Adrenal gland (tissue), 5 donors: ENCODE data around the gene CHMP5.

ENCODE experiments used
- POLR2A ChIP-seq, 2 donors: fragments of 450-650 bp; IDR thresholded peaks; one replicate each; pipeline ENCODE4 v1.6.1; 2017; ENCODE audit warnings: antibody characterized with exemption in 2 of 2, mild to moderate bottlenecking in 2 of 2, moderate library complexity in 1 of 2
- TF ChIP-seq, protein P1 (sequence below), 6 experiments: fragments of 450-650 bp in 4 of 6; fragments of 200-600 bp in 2 of 6; sonication (generic) in 1 of 6; IDR thresholded peaks; 1 replicate in 5 of 6; 2 replicates in 1 of 6; pipeline versions ENCODE4 v1.5.1 to v1.8.0; 2016 to 2021; ENCODE audit warnings: antibody characterized with exemption in 6 of 6, mild to moderate bottlenecking in 2 of 6, moderate library complexity in 1 of 6
- donor health status: DM: no; HTN: no; CAD: no.

DNA sequence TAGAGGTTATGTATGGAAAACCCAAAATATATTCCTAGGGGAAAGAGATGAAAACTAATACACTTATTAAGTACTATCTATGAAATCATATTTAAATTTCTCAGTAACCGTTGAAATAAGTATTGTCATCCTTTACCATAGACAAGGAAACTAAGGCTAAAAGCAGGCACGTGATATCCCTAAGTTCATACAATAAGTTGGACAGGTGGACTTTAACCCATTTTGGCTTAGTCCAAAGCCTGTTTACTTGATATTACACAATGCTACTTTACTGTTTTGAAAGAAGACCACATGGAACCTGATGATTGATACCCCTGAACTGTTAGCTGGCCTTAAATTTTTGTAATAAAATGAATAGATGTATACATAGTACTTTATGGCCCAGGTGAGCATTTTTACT, 28.9 kb downstream of the CHMP5 start:
- TF ChIP-seq, protein P1, sequence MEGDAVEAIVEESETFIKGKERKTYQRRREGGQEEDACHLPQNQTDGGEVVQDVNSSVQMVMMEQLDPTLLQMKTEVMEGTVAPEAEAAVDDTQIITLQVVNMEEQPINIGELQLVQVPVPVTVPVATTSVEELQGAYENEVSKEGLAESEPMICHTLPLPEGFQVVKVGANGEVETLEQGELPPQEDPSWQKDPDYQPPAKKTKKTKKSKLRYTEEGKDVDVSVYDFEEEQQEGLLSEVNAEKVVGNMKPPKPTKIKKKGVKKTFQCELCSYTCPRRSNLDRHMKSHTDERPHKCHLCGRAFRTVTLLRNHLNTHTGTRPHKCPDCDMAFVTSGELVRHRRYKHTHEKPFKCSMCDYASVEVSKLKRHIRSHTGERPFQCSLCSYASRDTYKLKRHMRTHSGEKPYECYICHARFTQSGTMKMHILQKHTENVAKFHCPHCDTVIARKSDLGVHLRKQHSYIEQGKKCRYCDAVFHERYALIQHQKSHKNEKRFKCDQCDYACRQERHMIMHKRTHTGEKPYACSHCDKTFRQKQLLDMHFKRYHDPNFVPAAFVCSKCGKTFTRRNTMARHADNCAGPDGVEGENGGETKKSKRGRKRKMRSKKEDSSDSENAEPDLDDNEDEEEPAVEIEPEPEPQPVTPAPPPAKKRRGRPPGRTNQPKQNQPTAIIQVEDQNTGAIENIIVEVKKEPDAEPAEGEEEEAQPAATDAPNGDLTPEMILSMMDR (IDR thresholded peaks at IDR 0.05) = no peak
- no peak for TF ChIP-seq POLR2A (IDR thresholded peaks at IDR 0.05)
